GF-D8 (cell line): ENCODE data around the gene RIPOR1.

Experiments used
- DNase-seq: peaks from one replicate; lab custom pipeline; 2025; lab: John Stamatoyannopoulos, UW

RIPOR1 gene

GRCh38 chr16:67555795-67556212 lies 27.2 kb downstream of the RIPOR1 start:
- peak; percentile 15 for DNase-seq

GRCh38 chr16:67558859-67559258 lies 30.2 kb downstream of the RIPOR1 start:
- DNase-seq: no peak

- no peak for DNase-seq
Observed at GRCh38 chr16:67560827-67561342, 32.3 kb downstream of the RIPOR1 start.

- no peak for DNase-seq
Observed at GRCh38 chr16:67561501-67561823, 32.8 kb downstream of the RIPOR1 start.

GRCh38 chr16:67561824-67562525 lies 33.3 kb downstream of the RIPOR1 start:
- DNase-seq: peak; percentile 96

GRCh38 chr16:67562526-67562917 lies 33.9 kb downstream of the RIPOR1 start, which contains the start of gene CTCF:
TSS of gene CTCF (plus strand) at chr16:67562526. CDS start at chr16:67610833, 48,307 bp downstream.
- DNase-seq: peak; percentile 43

- peak; percentile 17 for DNase-seq
Observed at GRCh38 chr16:67562918-67563707, 34.5 kb downstream of the RIPOR1 start.

GRCh38 chr16:67563708-67564468 lies 35.3 kb downstream of the RIPOR1 start:
- peak; percentile 37 for DNase-seq

- DNase-seq: no peak
Observed at GRCh38 chr16:67565470-67566100, 37.0 kb downstream of the RIPOR1 start.

GRCh38 chr16:67571464-67571863 lies 42.8 kb downstream of the RIPOR1 start:
- DNase-seq: no peak

GRCh38 chr16:67571981-67572431 lies 43.4 kb downstream of the RIPOR1 start:
- no peak for DNase-seq

GRCh38 chr16:67579686-67580085 lies 51.1 kb downstream of the RIPOR1 start:
- DNase-seq: no peak

- no peak for DNase-seq
Observed at GRCh38 chr16:67580202-67580601, 51.6 kb downstream of the RIPOR1 start.

GRCh38 chr16:67593288-67593687 lies 64.7 kb downstream of the RIPOR1 start:
- no peak for DNase-seq

GRCh38 chr16:67593701-67594100 lies 65.1 kb downstream of the RIPOR1 start:
- DNase-seq: no peak

GRCh38 chr16:67594256-67594915 lies 65.8 kb downstream of the RIPOR1 start:
- no peak for DNase-seq

- DNase-seq: no peak
Observed at GRCh38 chr16:67594956-67595355, 66.3 kb downstream of the RIPOR1 start.
